Smooth muscle cell of the pulmonary artery (primary cell): ENCODE measurements around the gene LZIC. TPM values are rescaled to one million over a fixed set of nuclear protein-coding genes. Genes with fewer than 3 reads are reported as not detected.

Source experiments
- total RNA-seq: library from RNA; depleted of rRNA; stranded (reverse); fragments of >200 nt; gene quantifications from 2 replicates; pipeline ENCODE4 v1.2.3, GENCODE V29; 2014

Gene LZIC
- 28.8 and 32.4 TPM in 2 replicates for total RNA-seq

DNA sequence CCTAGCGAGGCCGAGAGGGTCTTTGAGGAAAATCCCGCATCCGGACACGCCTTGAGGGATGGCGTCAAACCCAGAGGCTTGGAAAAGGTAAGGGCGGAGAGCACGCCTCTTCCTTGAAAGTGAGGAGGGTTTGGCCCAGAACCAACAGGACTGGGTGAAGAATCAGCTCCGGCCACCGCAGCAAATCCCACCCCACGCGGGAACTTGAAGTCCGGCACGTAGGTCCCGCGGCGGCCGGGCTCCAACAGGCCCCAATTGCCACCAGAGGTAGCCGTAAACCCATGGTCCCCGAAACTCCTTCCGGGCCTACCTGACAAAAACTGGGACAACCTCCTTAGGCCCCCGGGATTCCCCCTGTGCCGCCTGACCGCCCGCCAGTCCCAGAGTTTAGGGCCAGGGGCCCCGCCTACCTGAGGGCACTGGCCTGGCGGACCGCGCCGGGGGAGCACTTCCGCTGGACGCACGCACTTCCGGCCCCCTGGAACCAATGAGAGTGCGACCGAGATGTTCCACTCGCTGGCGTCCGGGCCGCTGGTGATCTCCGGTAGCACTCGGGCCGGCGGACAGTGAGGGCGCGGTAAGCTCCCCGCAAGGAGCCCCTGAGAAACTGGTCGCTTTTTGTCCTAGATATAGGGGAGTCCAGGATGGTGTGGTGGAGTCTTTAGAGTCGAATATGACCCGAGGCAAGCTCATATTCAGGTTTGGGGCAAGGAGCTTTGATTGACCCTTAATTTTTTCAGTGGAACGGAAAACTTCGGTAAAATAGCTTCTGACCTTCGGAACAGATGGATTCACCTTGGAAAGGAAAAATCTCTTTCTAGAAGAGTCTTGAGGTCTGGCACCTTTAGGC, at the start of gene LZIC, which contains the start of gene NMNAT1:
TSS of gene LZIC (minus strand) at position 453 of the 850 bp plus-strand sequence. CDS start 6,772 bp downstream, outside the sequence.
TSS of gene NMNAT1 (plus strand) at position 537 of the 850 bp plus-strand sequence. CDS start 28,599 bp downstream, outside the sequence.

GRCh38 chr1:9910076-9910422, 33.1 kb downstream of the LZIC start, which contains the start of gene CTNNBIP1:
TSS of gene CTNNBIP1 (minus strand) at chr1:9910269. CDS start at chr1:9872064, 38,205 bp downstream.

Other genes with a start within 250 kb of the LZIC start
- gene CLSTN1, start 119.4 kb downstream of the LZIC start, total RNA-seq = 211 and 251 TPM in 2 replicates
- 19.5 and 23.5 TPM in 2 replicates for gene CTNNBIP1, start 33.1 kb downstream of the LZIC start, total RNA-seq
- gene NMNAT1, start 84 bp upstream of the LZIC start, total RNA-seq = 18.9 and 20.7 TPM in 2 replicates
- 0.26 TPM in 1 of 2 replicates, not detected in the other for gene RBP7, start 53.8 kb upstream of the LZIC start, total RNA-seq
- gene UBE4B, start 89.6 kb upstream of the LZIC start, total RNA-seq = 39.6 and 49.6 TPM in 2 replicates